Germinal center (tissue), 1 donor: Measurements from ENCODE around the gene OPA1.
A peak's percentile ranks its signal among the peaks of the same experiment; 100 is the strongest.
"Not testable (repeated sequence)": the region's sequence is repeated elsewhere in the genome, so short reads cannot be mapped to it uniquely, and the experiment has no call there.

ENCODE experiments used
- DNase-seq: peaks from one replicate; pipeline ENCODE4 v3.0.0; 2012; ENCODE audit warnings: mixed read lengths, low spot score

Gene OPA1

DNA sequence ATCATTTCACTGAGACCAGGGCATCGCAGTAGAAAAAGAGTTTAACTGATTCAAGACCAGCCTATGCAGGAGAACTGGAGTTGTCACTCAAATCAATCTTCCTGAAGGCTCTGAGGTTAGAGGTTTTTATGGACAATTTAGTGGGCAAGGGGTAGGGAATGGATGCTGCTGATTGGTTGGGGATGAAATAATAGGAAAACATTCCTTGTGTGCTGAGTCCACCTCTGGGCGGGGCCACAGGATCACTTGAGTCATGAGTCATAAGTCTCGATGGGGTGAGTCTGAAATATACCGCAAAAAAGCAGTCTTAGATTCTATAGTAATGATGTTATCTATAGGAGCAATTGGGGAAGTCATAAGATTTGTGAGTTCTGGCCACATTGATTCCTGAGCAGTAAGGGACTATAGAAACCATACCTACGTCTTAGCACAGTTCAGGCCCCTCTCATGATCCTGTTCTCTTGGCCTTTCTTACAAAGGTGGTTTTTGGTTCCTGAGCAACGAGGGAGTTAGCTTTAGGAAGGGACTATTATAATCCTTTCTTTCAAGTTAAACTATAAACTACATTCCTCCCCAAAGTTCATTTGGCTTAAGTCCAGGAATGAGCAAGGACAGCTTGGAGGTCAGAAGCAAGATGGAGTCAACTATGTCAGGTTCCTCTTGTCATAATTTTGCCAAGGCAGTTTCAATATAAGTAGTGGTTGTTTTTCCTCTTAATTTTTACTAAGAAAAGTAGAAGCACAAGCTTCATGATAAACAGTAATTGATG lies 2.7 kb upstream of the OPA1 start:
- no peak for DNase-seq

DNA sequence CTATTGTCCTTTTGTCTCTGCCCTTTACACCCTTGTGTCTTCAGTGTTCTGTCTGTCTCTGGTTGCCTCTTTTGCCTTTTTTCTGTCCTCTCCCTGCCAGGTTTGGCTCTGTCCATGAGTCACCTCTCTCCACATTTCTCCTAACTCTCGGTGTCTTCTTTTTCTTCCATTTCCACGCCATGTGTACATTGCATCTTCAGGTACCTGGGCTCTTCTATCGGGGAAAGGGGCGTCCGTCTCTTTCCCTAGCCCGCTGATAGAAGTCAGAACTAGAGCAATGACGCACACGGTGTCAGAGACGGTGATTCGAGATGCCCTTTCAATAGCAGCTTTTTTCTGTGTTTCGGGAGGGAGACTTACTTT lies 641 bp downstream of the OPA1 start:
- DNase-seq = peak; percentile 33

DNA sequence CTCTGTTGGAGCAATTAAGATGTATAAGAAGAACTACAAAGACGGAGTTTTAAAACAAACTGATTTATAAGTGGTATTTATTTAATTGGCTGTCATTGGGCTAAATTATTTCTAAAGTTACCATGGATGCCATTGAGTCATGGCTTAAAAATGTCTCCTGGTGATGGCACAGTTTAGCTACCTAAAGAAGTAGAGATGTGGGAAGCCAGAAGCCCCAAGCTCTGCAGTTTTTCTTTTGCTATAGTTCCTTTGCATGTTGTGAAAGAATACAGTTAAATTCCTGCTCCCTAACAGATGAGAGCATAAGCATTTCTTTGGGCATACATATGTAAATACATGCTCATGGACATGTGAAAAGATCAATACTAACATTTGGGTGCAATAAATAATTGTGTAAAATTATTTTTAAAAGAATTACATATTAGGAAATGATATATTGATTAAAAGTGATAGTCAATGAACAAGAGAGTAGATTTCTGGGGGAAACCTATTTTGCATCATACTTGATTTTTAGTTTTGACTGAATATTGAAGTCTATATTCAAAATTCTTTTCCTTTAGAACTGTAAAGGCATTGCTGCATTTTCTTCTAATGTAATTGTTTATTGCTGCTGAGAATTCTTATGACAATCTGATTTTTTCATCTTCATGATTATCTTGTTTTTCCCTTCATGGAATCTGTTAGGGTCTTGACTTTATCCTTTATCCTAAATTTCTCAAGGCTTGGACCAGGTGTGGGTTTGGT lies 2.1 kb downstream of the OPA1 start:
- DNase-seq = no peak

DNA sequence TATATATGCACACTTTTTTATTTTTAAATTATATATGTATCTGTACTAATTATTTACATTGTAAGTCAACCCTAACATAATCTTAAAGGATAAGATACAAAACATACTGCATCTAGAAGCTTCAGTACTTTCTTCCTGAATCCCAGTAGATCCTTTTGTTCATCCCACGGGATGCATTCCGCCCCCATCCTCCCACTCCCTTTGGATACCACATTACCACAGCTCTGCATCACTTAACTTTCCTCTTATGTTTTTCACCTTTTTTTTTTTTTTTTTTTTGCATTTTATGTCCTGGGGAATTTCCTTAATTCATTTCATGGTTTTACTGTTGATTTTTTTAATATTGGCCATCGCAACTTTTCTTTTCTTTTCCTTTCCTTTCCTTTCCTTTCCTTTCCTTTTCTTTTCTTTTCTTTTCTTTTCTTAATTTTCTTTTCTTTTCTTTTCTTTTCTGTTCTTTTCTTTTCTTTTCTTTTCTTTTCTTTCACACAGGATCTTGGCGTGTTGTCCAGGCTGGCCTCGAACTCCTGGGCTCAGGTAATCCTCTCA lies 3.0 kb downstream of the OPA1 start:
- DNase-seq = no peak

DNA sequence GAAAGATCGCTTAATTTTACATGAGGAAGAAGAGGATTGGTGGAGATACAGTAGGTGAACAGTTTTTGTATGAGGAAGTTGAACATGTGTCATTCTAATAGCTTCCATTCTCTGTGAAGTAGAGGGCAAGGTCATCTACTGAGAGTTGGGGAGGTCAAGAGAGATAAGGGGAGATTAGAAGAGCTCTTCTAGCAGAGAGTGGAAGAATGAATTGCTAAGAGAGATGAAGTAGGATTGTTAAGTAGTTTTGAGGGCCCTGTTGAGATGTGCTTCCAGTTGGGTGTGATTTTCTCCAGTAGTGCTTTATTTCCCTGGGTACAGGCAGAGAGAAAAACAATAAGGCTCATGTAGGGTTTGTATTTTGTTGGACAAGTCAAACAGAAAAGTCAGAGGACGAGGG lies 5.2 kb downstream of the OPA1 start:
- DNase-seq = no peak

DNA sequence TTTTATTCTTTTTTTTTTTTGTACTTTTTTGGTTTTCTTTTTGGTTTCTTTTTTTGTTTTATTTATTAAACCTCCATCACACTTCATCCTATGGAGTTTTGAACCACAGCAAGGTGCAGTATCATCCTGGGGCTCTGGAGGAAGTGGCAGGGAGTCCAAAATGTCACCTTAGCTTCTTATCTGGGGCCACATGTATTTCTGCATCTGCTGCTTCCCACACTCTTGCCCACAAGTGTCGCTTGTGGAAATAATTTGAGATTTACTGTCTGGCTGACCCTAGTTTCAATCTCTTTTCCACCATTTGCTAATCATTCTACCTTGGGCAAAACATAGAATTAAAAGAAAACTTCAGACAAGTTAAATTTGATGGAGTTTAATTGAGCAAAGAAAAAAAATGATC lies 6.4 kb downstream of the OPA1 start:
- DNase-seq = no peak

DNA sequence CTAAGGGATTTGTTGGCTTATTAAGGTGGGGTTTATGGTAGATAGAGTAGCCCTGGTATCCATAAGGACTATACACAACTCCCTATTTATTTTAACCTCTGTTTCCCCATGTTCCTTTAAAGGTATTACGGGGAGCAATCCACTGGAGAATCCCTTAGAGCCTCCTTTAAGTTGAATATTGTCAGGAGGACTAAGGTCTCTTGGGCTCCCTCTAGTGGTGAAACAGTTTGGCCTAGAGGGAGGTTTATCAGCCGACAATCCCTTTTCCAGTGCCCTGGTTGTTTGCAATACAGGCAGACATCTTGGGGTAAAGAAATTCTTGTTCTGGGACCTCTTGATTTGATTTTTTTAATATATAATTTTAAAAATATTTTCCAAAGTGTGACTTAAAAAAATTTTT lies 12.9 kb downstream of the OPA1 start:
- peak; percentile 44 for DNase-seq

DNA sequence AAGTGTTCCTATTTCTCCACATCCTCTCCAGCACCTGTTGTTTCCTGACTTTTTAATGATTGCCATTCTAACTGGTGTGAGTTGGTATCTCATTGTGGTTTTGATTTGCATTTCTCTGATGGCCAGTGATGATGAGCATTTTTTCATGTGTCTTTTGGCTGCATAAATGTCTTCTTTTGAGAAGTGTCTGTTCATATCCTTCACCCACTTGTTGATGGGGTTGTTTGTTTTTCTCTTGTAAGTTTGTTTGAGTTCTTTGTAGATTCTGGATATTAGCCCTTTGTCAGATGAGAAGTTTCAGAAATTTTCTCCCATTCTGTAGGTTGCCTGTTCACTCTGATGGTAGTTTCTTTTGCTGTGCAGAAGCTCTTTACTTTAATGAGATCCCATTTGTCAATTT lies 13.9 kb downstream of the OPA1 start:
- not testable (repeated sequence) for DNase-seq

DNA sequence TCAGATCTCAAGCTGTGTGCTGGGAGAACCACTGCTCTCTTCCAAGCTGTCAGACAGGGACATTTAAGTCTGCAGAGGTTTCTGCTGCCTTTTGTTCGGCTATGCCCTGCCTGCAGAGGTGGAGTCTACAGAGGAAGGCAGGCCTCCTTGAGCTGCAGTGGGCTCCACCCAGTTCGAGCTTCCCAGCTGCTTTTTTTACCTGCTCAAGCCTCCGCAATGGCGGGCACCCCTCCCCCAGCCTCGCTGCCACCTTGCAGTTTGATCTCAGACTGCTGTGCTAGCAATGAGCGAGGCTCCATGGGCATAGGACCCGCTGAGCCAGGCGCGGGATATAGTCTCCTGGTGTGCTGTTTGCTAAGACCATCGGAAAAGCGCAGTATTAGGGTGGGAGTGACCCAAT lies 17.5 kb downstream of the OPA1 start:
- not testable (repeated sequence) for DNase-seq

DNA sequence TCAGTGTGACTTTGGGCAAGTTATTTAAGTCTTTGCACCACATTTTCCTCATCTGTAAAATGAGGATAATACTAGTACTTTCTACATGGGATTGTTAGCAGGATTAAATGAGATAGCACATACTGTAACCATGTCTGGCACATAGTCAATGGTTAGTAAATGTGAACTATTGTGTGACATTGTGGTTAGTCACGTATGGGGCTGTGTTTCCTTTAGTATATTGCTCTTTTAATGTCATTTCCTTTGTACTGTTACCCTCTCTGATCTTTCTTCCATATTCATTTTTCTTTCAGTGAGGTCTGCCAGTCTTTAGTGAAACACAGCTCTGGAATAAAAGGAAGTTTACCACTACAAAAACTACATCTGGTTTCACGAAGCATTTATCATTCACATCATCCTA lies 21.4 kb downstream of the OPA1 start:
- no peak for DNase-seq

DNA sequence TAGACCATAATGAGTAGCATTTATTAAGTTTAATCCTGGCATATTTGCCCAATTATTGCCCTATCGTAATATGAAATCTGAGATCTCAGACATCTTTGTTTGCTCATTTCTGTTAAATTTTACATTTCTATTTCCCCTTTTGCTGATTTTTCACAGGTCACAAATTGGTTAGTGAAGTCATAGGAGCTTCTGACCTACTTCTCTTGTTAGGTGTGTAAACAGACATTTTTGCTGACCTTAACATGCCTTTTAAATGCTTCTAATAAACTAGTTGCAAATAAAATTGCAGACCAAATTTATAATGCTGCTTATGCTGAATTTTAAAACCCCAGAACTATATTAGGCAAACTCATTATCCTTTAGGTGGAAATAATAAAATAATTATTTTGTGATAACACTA lies 24.6 kb downstream of the OPA1 start:
- no peak for DNase-seq

DNA sequence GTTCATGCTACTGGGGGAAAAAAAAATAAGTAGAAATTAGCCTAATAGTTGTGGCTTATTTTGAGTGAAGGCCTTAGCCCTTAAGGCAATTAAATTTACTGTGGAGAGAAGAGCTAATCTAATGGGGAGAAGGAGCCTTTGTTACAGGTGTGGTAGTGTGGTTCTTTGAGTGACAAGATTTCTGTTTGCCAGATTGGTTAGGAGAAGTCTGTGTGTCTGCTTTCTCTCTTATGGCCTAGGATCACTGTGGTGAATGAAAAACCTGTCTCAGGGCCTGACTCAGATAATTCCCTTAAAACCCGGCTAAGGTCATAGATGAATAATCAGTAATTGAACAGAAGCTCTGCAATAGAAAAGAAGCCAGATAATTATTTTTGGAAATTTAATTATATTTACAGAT lies 27.0 kb downstream of the OPA1 start:
- DNase-seq = no peak

DNA sequence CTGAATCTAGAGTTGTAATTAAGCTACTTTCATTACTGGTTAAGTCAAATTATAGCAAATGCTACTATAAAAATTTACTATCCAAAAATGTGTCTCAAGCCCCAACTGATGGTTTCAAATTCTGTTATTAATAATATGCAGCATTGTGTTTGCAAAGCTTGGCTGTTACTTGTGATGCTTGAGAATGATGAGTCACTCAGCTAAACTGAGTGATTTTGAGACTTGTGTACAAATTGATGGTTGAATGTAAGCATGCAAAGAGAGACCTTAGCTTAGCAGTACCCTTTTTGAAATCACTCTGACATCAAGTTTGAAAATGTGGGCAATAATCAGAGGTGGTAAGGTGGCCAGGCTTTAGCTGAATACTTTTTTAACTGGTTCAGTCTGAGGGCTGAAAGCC lies 27.6 kb downstream of the OPA1 start:
- no peak for DNase-seq

DNA sequence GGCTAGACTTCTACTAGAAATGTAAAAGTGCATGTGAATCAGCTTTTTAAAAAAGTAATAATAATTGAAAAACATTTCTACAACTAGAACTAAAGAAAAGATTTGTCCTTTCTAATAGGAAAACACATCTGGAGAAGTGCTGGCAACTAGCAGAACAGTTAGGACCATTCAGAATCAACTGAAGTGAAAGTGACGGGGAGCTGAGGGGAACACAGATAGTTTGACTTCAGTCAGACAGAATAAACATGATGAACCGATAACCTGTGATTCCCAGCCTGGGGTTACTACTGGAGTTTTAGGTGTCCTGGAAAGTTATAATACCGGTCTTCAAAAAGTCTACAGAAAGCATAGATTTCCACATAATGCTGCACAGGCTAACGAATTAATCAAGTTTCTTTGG lies 28.1 kb downstream of the OPA1 start:
- DNase-seq = no peak

DNA sequence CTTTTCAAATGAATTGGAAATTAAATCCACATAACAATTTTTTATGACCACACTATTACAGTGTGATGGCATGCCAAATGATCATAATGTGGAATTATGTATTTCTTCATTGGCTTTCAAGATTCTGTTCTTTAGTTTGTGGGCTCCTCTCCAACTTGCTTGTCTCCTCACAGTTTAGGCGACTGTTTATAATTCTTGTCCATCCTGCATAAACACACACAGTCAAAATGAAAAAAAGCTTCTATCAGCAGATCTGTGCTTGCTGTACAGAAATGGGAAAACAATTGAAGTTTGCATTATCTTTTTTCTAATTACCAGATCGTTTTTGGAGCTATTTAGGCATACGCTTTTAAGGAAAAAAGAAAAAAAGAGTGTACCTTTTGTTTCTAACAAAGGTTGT lies 37.0 kb downstream of the OPA1 start:
- DNase-seq = no peak

DNA sequence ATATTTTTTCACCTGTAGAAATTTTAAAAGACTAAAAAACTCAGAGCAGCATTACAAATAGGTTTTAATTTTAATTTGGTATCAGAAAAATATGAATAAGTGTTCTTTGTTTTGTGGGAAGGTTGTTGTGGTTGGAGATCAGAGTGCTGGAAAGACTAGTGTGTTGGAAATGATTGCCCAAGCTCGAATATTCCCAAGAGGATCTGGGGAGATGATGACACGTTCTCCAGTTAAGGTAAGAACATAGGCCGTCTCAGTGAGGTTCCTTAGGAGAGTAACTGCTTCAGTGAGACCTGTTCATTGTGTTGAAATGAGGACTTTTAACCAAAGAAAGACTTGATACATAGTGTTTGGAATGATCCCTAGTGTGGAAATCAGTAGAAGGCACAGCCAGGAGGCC lies 44.8 kb downstream of the OPA1 start:
- no peak for DNase-seq

DNA sequence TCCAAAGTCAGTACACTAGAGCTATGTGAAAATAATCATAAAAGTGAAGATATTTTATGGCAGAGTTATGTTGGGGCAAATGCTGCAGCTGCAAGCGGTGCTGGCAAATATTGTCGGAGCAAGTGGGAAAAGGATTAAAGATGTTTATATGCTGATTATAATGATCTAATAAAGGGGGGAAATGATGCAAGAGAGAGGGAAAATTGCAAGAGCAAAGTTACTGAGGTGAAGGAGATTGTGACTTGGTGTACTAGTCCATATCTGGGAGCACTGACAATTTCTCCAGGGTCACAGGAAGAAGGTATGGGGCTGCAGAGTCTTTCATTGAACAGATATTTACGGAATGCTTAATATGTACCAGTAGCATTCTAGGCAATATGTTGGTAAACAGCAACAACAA lies 45.8 kb downstream of the OPA1 start:
- no peak for DNase-seq

DNA sequence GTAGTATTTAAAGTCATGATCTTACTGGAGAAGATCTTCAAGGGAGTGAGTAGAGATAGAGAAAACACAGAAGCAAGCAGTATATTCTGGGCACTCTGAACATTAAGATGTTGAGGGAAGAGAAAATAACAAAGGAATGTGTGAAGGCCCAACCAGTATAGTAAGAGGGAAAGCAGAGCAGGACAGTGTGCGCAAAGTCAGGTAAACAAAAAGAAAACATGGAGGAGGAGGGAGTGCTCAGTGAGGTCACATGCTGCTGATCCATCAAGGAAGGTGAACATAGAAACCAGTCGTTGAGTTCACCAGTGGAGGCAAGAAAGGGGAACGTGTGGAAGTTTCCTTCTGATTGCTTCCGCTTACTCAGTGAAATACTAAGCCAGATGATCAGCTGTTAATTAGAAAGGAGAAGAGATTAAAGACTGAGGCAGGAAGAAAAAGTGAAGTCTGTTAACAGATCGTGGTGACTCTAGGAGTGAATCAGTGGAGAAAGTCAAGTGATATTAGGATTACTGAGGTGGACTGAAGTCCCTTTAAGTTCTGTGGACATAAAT lies 47.2 kb downstream of the OPA1 start:
- no peak for DNase-seq

DNA sequence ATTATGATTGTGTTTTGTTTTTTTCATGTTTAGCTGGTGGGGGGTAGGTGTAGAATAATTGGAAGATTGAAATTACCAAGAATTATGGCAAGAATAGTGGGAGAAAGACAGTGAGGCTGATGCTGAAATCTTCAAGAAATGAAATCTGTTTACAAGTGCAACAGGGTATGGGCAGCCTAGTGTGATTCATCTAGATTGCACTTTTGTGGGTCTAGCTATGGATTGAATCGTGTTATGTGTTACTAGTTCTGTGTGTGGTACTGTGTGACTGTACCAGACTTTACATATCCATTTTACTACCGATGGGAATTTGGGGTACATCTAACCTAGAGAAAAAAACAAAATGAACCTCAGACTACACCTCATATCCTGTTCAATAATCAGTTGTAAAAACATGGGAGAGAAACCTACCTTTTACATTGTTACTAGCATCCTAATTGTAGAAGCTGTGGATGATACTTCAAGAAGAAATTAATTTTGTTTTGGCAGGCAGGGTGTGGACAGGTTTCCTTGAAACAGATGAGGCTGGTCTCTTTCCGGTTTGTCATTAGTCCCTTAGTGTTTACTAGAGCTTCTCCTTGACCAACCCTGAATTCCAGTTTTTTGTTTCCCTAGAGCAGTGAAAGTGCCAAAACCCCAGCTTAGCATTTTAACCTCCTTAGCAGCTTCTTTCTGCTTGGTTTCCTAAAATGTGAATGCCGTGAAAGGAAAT lies 47.9 kb downstream of the OPA1 start:
- no peak for DNase-seq

DNA sequence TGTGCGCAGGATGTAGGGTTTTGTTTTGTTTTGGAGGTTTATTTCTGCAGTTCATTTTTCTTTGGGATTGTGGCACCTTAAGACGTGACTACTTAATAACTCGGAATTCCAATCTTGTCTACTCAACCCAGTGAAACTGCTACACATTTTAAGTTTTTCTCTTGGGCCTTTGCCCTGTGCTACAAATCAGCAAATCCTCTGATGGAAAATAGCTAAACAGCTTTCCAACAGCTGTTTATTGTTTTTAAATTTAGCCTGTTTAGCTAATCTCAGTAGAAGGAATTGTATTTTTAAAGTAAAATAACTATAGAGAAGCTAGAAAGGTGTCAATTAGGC lies 48.4 kb downstream of the OPA1 start:
- DNase-seq = no peak

DNA sequence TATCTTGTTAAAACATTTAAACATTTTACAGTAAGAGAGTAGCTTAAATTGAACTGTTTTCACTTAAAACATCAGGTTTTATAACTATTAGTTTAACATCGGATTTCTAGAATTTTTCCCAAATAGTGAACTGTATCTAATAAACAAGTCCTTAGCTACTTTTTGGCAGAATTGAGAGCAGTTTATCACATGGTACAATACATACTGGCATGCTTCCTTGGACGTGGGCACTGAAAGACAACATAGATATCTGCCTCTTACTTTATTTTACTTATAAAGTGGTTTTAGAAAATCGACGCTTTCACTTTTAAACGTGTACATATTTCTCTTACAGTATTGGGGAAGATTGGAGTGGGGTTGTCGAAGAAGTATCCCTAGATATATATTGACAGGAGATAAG lies 52.8 kb downstream of the OPA1 start:
- no peak for DNase-seq

DNA sequence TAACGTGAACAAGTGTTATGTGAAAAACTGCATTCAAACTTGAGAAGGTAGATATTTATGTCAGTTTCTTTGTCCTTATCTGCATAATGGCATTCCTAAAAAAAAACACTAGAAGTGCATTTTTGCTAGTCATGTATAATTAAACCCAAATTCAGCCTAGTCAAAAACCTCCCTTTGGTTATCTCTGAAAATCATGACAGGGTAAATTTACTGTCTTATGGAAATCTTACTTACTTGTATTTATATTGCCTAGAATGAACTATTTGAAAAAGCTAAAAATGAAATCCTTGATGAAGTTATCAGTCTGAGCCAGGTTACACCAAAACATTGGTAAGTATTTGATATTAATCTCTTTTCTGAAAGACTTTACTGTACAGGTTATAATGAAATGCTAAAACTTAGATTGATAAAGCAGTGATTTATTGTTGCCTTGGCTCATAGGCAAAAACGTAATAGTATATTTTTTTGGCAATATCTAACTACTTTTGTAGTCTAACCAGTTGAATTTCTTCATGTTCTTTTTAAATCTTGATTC lies 55.6 kb downstream of the OPA1 start:
- no peak for DNase-seq

DNA sequence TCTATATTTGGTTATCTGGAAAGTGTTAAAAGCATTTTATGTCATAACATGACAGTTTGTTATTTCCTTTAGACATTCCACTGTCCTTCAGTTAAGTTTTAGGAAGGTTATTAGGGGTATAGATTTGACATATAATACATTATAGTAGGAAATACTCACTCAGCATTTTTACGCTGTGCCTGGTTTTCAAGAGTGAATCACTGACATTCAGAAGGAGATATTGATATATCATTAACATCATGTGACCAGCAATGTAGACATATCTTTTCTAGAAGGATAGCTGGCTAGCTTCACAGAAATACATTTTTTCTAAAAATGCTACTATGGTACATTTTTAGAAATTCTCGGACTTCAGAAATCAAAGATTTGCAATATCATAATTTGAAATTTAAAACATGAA lies 57.6 kb downstream of the OPA1 start:
- DNase-seq = no peak
